ENCODE measurements around the gene MRPS16. TPM values are rescaled to one million over a fixed set of nuclear protein-coding genes. Genes with fewer than 3 reads are reported as not detected.

The MRPS16 gene
- total and polyA plus RNA-seq, 2 of the 13 experiments (the other 11 are each of a cell fraction or from before 2014, with no cell fraction given) = 70.1 to 135 TPM

DNA sequence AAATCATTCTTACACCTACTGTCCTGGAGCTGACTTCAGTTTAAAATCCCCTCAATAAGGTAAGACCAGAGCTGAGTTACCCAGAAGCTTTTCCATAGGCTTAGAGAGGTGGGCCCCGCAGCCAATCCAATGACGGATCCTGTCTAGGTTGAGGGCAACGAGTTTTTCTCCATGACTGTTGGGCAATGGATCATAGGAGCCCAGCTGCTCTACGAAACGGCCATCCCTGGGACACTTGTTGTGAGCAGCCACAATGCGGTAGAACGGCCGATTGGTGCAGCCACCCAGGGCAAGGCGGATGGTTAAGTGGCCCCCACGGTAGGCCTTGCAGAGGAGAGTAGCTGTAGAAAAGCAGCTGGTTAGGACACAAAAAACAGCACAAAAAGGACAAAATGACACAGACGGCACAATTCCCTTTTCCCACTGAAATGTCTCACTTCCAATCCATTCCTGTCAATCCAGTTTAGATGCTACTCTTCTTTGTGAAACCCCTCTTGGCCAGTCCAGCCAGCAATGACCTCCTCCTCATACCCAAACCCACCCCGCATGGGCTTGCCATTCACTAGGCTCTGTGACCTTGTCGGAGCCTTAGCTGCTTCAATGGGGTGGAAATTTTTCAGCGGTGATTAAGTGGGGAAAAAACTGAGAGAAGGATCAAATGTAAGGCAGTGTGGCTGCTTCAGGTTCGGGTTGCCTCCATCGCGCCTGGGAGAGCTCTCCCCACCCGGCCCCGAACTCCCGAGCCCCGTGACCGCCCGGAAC is 580 bp downstream of the MRPS16 start (continued):
- TF ChIP-seq HDAC2 (CRISPR knock-in tag; IDR thresholded peaks at IDR 0.05) = no peak
- no peak for TF ChIP-seq ZNF672 (CRISPR knock-in tag; IDR thresholded peaks at IDR 0.05)
- no peak for TF ChIP-seq U2AF1 (optimal IDR thresholded peaks at IDR 0.05; ENCODE audit: low read depth, low read length)
- no peak for TF ChIP-seq ZNF577 (CRISPR knock-in tag; IDR thresholded peaks at IDR 0.05; ENCODE audit: borderline replicate concordance, low read depth)
- TF ChIP-seq SPEN (CRISPR knock-in tag; IDR thresholded peaks at IDR 0.05; ENCODE audit: low read depth) = no peak
- TF ChIP-seq ZNF678 (CRISPR knock-in tag; IDR thresholded peaks at IDR 0.05) = 0 out of 2 replicates have a peak, but pooled peaks have one; percentile 25
- TF ChIP-seq JUND (CRISPR knock-in tag; IDR thresholded peaks at IDR 0.05) = no peak
- TF ChIP-seq CHCHD3 (CRISPR knock-in tag; IDR thresholded peaks at IDR 0.05) = no peak
- no peak for TF ChIP-seq ZNF782 (CRISPR knock-in tag; IDR thresholded peaks at IDR 0.05; ENCODE audit: borderline replicate concordance)
- TF ChIP-seq STAG1 (CRISPR knock-in tag; IDR thresholded peaks at IDR 0.05) = no peak
- peak; percentile 34; the same call in 1 of the 2 replicates for TF ChIP-seq MTF2 (CRISPR knock-in tag; IDR thresholded peaks at IDR 0.05; ENCODE audit: borderline replicate concordance)
- no peak for TF ChIP-seq MAFK (conservative IDR thresholded peaks at IDR 0.05 in 1 of 2, IDR thresholded peaks at IDR 0.05 in 1 of 2; ENCODE audit: low read length in 2 of 2)
- TF ChIP-seq TOPORS (CRISPR knock-in tag; IDR thresholded peaks at IDR 0.05) = no peak
- 0 out of 2 replicates have a peak, but pooled peaks have one; percentile 19 for TF ChIP-seq ZNF549 (CRISPR knock-in tag; IDR thresholded peaks at IDR 0.05)
- TF ChIP-seq KMT2B (CRISPR knock-in tag; IDR thresholded peaks at IDR 0.05) = no peak
- TF ChIP-seq MED1 (CRISPR knock-in tag; IDR thresholded peaks at IDR 0.05) = no peak; the same call in 1 of the 2 replicates
- 0 out of 2 replicates have a peak, but pooled peaks have one; percentile 18 for TF ChIP-seq FLYWCH1 (CRISPR knock-in tag; IDR thresholded peaks at IDR 0.05)
- no peak for TF ChIP-seq HOXA5 (CRISPR knock-in tag; IDR thresholded peaks at IDR 0.05)
- no peak for TF ChIP-seq FUBP1 (CRISPR knock-in tag; IDR thresholded peaks at IDR 0.05; ENCODE audit: borderline replicate concordance)
- no peak for TF ChIP-seq ESRRA (CRISPR knock-in tag; IDR thresholded peaks at IDR 0.05; ENCODE audit: low read depth)
- TF ChIP-seq TBP (CRISPR knock-in tag; IDR thresholded peaks at IDR 0.05) = no peak
- no peak for TF ChIP-seq KLF9 (CRISPR knock-in tag; IDR thresholded peaks at IDR 0.05; ENCODE audit: low read depth)
- TF ChIP-seq ZNF333 (CRISPR knock-in tag; IDR thresholded peaks at IDR 0.05; ENCODE audit: borderline replicate concordance) = no peak; the same call in 1 of the 2 replicates
- no peak for TF ChIP-seq THYN1 (CRISPR knock-in tag; IDR thresholded peaks at IDR 0.05; ENCODE audit: borderline replicate concordance, low read depth)
- no peak for TF ChIP-seq IRF9 (CRISPR knock-in tag; IDR thresholded peaks at IDR 0.05; ENCODE audit: borderline replicate concordance)
- TF ChIP-seq TGIF2 (CRISPR knock-in tag; IDR thresholded peaks at IDR 0.05) = peak; percentile 56; the same call in 1 of the 2 replicates
- no peak for TF ChIP-seq PBX3 (CRISPR knock-in tag; IDR thresholded peaks at IDR 0.05; ENCODE audit: borderline replicate concordance)
